IMR-90 (cell line): ENCODE results near the gene CYP4F22. TPM values are rescaled to one million over a fixed set of nuclear protein-coding genes. Genes with fewer than 3 reads are reported as not detected.
"Not testable (repeated sequence)": the region's sequence is repeated elsewhere in the genome, so short reads cannot be mapped to it uniquely, and the experiment has no call there.

Experiments used
- ATAC-seq: fragments of 200-7000 bp; cut with Tn5 transposase; 2 replicates; pipeline ENCODE4 v1.9.1; 2020; ENCODE audit warnings: low read depth, mild to moderate bottlenecking, moderate library complexity
- BruUV-seq: library from RNA; stranded (reverse); fragments of 400-500 nt; replicated peaks from 2 replicates; lab custom pipeline; 2021; lab: Mats Ljungman, UMichigan
- CTCF ChIA-PET: fragments of 300-600 bp; formaldehyde crosslinking; extraction: SDS; loops from one replicate; lab custom pipeline; 2021; ENCODE audit warnings: antibody characterized with exemption; lab: Yijun Ruan, JAX
- POLR2A ChIA-PET: fragments of 300-600 bp; sonication (Branson Sonifier 250); formaldehyde crosslinking; loops from one replicate; lab custom pipeline; 2022; ENCODE audit warnings: antibody characterized with exemption; ENCODE audit not compliant: unreplicated experiment; lab: Charles Lee
- DNase-seq: peaks from one replicate; pipeline ENCODE4 v3.0.0; 2013
- H2AFZ ChIP-seq: replicated peaks from 2 replicates; pipeline ENCODE3; 2013; ENCODE audit warnings: low read length, mild to moderate bottlenecking; ENCODE audit not compliant: poor library complexity
- H2AK5ac ChIP-seq: 2 replicates; pipeline ENCODE4 v1.6.1; 2013; ENCODE audit warnings: low read depth, low read length, inconsistent platforms
- H2AK9ac ChIP-seq: replicated peaks from 2 replicates; pipeline ENCODE3; 2013; ENCODE audit warnings: mild to moderate bottlenecking, low read depth, low read length, moderate library complexity; ENCODE audit not compliant: poor library complexity
- H2BK120ac ChIP-seq: 2 replicates; pipeline ENCODE4 v1.6.1; 2013; ENCODE audit warnings: low read depth, low read length, inconsistent platforms
- H2BK15ac ChIP-seq: 3 replicates; pipeline ENCODE4 v1.6.1; 2013; ENCODE audit warnings: low read depth, low read length, inconsistent platforms
- H2BK20ac ChIP-seq: 2 replicates; pipeline ENCODE4 v1.6.1; 2013; ENCODE audit warnings: low read depth, mild to moderate bottlenecking, inconsistent platforms, low read length, moderate library complexity
- H2BK5ac ChIP-seq: 2 replicates; pipeline ENCODE4 v1.6.1; 2013; ENCODE audit warnings: mild to moderate bottlenecking, low read depth, low read length, inconsistent platforms; ENCODE audit not compliant: poor library complexity, severe bottlenecking
- H3K14ac ChIP-seq: replicated peaks from 2 replicates; pipeline ENCODE4 v1.6.1; 2013; ENCODE audit warnings: low read depth, low read length, inconsistent platforms
- H3K18ac ChIP-seq: 2 replicates; pipeline ENCODE4 v1.6.1; 2013; ENCODE audit warnings: low read depth, low read length, control low read depth
- H3K23ac ChIP-seq: 2 replicates; pipeline ENCODE4 v1.6.1; 2013; ENCODE audit warnings: low read depth, low read length, inconsistent platforms
- H3K27ac ChIP-seq: 2 replicates; pipeline ENCODE4 v1.5.1; 2013; ENCODE audit warnings: mild to moderate bottlenecking, control low read depth, low read length; ENCODE audit not compliant: insufficient read depth
- H3K27me3 ChIP-seq: 2 replicates; pipeline ENCODE4 v1.6.1; 2013; ENCODE audit warnings: low read length; ENCODE audit not compliant: control insufficient read depth, insufficient read depth
- H3K36me3 ChIP-seq: 2 replicates; pipeline ENCODE4 v1.6.1; 2013; ENCODE audit warnings: low read length, mixed read lengths; ENCODE audit not compliant: control insufficient read depth, insufficient read depth
- H3K4ac ChIP-seq: 2 replicates; pipeline ENCODE4 v1.6.1; 2013; ENCODE audit warnings: low read depth, low read length, inconsistent platforms
- H3K4me1 ChIP-seq: 2 replicates; pipeline ENCODE4 v1.6.1; 2013; ENCODE audit warnings: low read length, mixed read lengths; ENCODE audit not compliant: control insufficient read depth, insufficient read depth
- H3K4me2 ChIP-seq: 2 replicates; pipeline ENCODE4 v1.6.1; 2013; ENCODE audit warnings: low read depth, mild to moderate bottlenecking, control low read depth, low read length, moderate library complexity
- H3K4me3 ChIP-seq: 2 replicates; pipeline ENCODE4 v1.5.1; 2013; ENCODE audit warnings: low read depth, mild to moderate bottlenecking, control low read depth, low read length, moderate library complexity; ENCODE audit not compliant: insufficient read depth
- H3K56ac ChIP-seq: 2 replicates; pipeline ENCODE4 v1.6.1; 2013; ENCODE audit warnings: low read length, inconsistent platforms; ENCODE audit not compliant: insufficient read depth; ENCODE audit errors: extremely low read depth
- H3K79me1 ChIP-seq, 2 experiments: 2 replicates each; pipeline ENCODE4 v1.6.1; 2013; ENCODE audit warnings: low read length in 2 of 2, inconsistent platforms in 1 of 2, low read depth in 1 of 2
- H3K9ac ChIP-seq: 2 replicates; pipeline ENCODE4 v1.6.1; 2013; ENCODE audit warnings: low read depth, low read length, control low read depth
- H3K9me1 ChIP-seq: 2 replicates; pipeline ENCODE4 v1.6.1; 2013; ENCODE audit warnings: low read length, inconsistent platforms; ENCODE audit not compliant: insufficient read depth
- H3K9me3 ChIP-seq: 2 replicates; pipeline ENCODE4 v1.6.1; 2013; ENCODE audit warnings: low read length; ENCODE audit not compliant: control insufficient read depth, insufficient read depth
- H4K20me1 ChIP-seq: 2 replicates; pipeline ENCODE4 v1.6.1; 2013; ENCODE audit warnings: low read length, inconsistent platforms; ENCODE audit not compliant: insufficient read depth
- H4K5ac ChIP-seq: 2 replicates; pipeline ENCODE4 v1.6.1; 2013; ENCODE audit warnings: mild to moderate bottlenecking, low read depth, low read length, control low read depth
- H4K8ac ChIP-seq, 2 experiments: 2 replicates each; pipeline ENCODE4 v1.6.1; 2013; ENCODE audit warnings: low read depth in 2 of 2, low read length in 2 of 2, control low read depth in 1 of 2, inconsistent platforms in 1 of 2
- H4K91ac ChIP-seq: 2 replicates; pipeline ENCODE4 v1.6.1; 2013; ENCODE audit warnings: low read depth, low read length, inconsistent platforms; ENCODE audit not compliant: insufficient read depth
- WGBS, 2 experiments: methylation state at CpG; one replicate each; pipeline versions ENCODE4 v1.1.5 to v1.1.7; 2013; ENCODE audit warnings: missing lambda C conversion rate in 2 of 2; ENCODE audit not compliant: insufficient read length in 1 of 2; ENCODE audit errors: extremely low coverage in 2 of 2; 5-methylcytosine and 5-hydroxymethylcytosine counted together
- dilution Hi-C: fragments of 300-500 bp; cut with HindIII; formaldehyde crosslinking; loops from one replicate; pipeline ENCODE4 v1.14.3; 2018; ENCODE audit warnings: low sequenced_read_pairs; ENCODE audit not compliant: unreplicated experiment
- in situ Hi-C: fragments of 300-500 bp; cut with MboI; formaldehyde crosslinking; loops from 3 replicates; pipeline ENCODE4 v1.14.3; 2019; ENCODE audit warnings: low sequenced_read_pairs, inconsistent platforms, mixed read lengths
- intact Hi-C: fragments of 100-400 bp; cut with micrococcal nuclease; formaldehyde crosslinking; loops from 2 replicates; pipeline ENCODE4 v1.10.0; 2022
- polyA plus RNA-seq, 3 experiments: library from polyadenylated mRNA; depleted of rRNA; stranded (reverse); fragments of >200 nt; gene quantifications; 2 replicates each; pipeline ENCODE4 v1.2.3, GENCODE V29; 2012; ENCODE audit warnings: low replicate concordance in 1 of 3
- total RNA-seq: library from RNA; depleted of rRNA; stranded (reverse); fragments of >200 nt; gene quantifications from 2 replicates; pipeline ENCODE4 v1.2.3, GENCODE V29; 2012
- TF ChIP-seq, protein P1 (sequence below): fragments of 150-350 bp; IDR thresholded peaks from 2 replicates; pipeline ENCODE4 v1.6.1; 2016; ENCODE audit warnings: low read depth, mild to moderate bottlenecking, low read length, moderate library complexity, borderline replicate concordance

The CYP4F22 gene
- total and polyA plus RNA-seq, 2 of the 4 experiments (the other 2 are of a cell fraction): not detected

DNA sequence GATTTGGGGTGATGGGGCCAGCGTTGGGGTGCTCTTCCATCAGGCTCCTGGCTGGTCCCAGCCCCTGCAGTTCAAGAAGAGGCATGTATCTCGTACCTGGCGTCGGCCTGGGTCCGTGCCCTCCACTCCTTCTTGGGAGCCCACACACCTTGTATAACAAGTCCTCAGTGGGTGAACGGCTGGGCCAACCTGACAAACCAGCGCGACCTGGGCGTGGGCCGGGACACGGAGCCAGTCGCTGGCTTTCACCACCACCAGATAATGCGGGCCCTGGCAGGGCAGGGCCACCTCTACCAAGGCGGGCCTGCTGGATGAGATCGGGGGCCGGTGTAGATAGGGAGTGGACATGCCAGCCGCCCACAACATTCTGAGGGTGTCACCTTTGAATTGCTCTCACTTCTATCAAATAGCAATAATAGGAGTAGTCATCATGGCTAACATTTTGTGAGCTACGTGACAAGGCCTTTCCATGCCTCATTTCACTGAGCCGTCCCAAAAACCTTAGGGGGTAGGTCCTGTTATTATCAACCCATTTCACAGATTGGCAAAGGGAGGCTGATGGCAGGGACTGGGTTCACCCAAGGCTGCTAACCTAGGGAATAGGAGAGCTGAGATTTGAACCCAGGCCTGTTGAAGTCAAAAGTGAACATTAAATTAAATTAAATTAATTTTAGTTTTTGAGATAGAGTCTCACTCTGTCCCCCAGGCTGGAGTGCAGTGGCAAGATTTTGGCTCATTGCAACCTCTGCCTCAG lies 3.5 kb downstream of the CYP4F22 start:
- no peak overlapping the region for H2BK120ac ChIP-seq
- DNase-seq (no peak), ATAC-seq (no peak)
- peaks cover 11% of the 10 kb centered on the region; the same call in 1 of the 2 replicates for H3K27me3 ChIP-seq
- no peak overlapping the region for H2AK9ac ChIP-seq
- no peak overlapping the region for H3K27ac ChIP-seq
- H2BK5ac ChIP-seq: no peak overlapping the region
- H4K91ac ChIP-seq: no peak overlapping the region
- intact Hi-C loops: no loop called here
- no peak overlapping the region for H3K4me2 ChIP-seq
- no peak overlapping the region for H2AFZ ChIP-seq
- H4K8ac ChIP-seq: no peak overlapping the region
- H4K20me1 ChIP-seq: no peaks in the 10 kb centered on the region
- no peak overlapping the region for H3K14ac ChIP-seq
- H3K4ac ChIP-seq: no peak overlapping the region
- no peak overlapping the region for H3K23ac ChIP-seq
- no peak overlapping the region for H3K9ac ChIP-seq
- no CpG with 5 or more reads among the region's 19 CpGs for WGBS, 2 experiments
- no peak overlapping the region for H3K4me3 ChIP-seq
- no peak overlapping the region for H3K56ac ChIP-seq
- ChIA-PET POLR2A (no interaction called here), CTCF (interaction anchor here (0.5 to 0.6 kb wide), 2 partner anchors 20 to 25 kb away, joined by 3 read pairs; no protein-coding TSS in a partner anchor)
- H3K79me1 ChIP-seq: no peaks in the 10 kb centered on the region
- peaks cover 2% of the 10 kb centered on the region; the same call in 1 of the 2 replicates for H3K9me3 ChIP-seq
- H3K36me3 ChIP-seq: no peaks in the 10 kb centered on the region
- H3K4me1 ChIP-seq: no peaks in the 10 kb centered on the region
- dilution Hi-C loops: no loop called here
- no peak overlapping the region for H3K18ac ChIP-seq
- H3K9me1 ChIP-seq: no peaks in the 10 kb centered on the region; the same call in 1 of the 2 replicates
- TF ChIP-seq, protein P1, sequence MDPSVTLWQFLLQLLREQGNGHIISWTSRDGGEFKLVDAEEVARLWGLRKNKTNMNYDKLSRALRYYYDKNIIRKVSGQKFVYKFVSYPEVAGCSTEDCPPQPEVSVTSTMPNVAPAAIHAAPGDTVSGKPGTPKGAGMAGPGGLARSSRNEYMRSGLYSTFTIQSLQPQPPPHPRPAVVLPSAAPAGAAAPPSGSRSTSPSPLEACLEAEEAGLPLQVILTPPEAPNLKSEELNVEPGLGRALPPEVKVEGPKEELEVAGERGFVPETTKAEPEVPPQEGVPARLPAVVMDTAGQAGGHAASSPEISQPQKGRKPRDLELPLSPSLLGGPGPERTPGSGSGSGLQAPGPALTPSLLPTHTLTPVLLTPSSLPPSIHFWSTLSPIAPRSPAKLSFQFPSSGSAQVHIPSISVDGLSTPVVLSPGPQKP: no peak
- no peak overlapping the region for H2BK15ac ChIP-seq
- H2AK5ac ChIP-seq: no peak overlapping the region
- in situ Hi-C loops: no loop called here
- no peak overlapping the region for H2BK20ac ChIP-seq
- no peak overlapping the region for H4K5ac ChIP-seq
- BruUV-seq: no TSS peak

DNA sequence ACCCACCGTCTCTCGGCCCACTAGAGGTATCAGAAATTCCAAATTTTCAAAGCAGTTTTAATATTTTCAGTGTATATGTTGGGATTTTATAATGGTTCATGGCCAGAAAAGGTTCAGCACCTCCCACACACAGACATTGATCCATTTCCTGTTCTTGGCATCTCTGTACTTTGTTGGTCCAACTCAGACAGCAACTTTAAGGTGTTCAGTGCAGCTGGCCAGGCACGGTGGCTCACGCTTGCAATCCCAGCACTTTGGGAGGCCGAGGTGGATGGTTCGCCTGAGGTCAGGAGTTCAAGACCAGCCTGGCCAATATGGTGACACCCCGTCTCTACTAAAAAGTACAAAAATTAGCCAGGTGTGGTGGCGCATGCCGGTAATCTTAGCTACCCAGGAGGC lies 6.9 kb downstream of the CYP4F22 start:
- H4K8ac ChIP-seq, H4K5ac ChIP-seq, H4K20me1 ChIP-seq, H3K4me3 ChIP-seq, CTCF ChIA-PET, H4K91ac ChIP-seq, H2AK9ac ChIP-seq, H3K9me1 ChIP-seq, H3K18ac ChIP-seq, H3K23ac ChIP-seq, H3K9me3 ChIP-seq, DNase-seq, H3K27me3 ChIP-seq, POLR2A ChIA-PET, H3K4me1 ChIP-seq, H3K56ac ChIP-seq, H3K4me2 ChIP-seq, H2BK20ac ChIP-seq, H2AFZ ChIP-seq, H3K4ac ChIP-seq, H2AK5ac ChIP-seq, intact Hi-C loops, in situ Hi-C loops, dilution Hi-C loops, BruUV-seq, H3K36me3 ChIP-seq, H2BK15ac ChIP-seq, H3K27ac ChIP-seq, H2BK5ac ChIP-seq, ATAC-seq, H3K79me1 ChIP-seq, H3K14ac ChIP-seq, H3K9ac ChIP-seq, H2BK120ac ChIP-seq: not testable (repeated sequence)
- 71% methylated on average over 4 of the region's 9 CpGs; no CpG with 5 or more reads in 1 of the 2 experiments for WGBS, 2 experiments
